Progenitor cell of endocrine pancreas (in vitro differentiated cells): ENCODE measurements around the gene TESPA1. TPM values are rescaled to one million over a fixed set of nuclear protein-coding genes. Genes with fewer than 3 reads are reported as not detected.

Experiments
- DNase-seq: peaks from one replicate; pipeline ENCODE4 v3.0.0; 2021; ENCODE audit warnings: low spot score; ENCODE audit not compliant: unreplicated experiment
- H3K27ac Mint-ChIP-seq: 2 replicates; pipeline ENCODE4 v1.8.0; 2021; ENCODE audit warnings: mild to moderate bottlenecking, moderate library complexity, mixed read lengths
- H3K27me3 Mint-ChIP-seq: 2 replicates; pipeline ENCODE4 v1.8.0; 2021; ENCODE audit warnings: mixed read lengths
- H3K36me3 Mint-ChIP-seq: 2 replicates; pipeline ENCODE4 v1.8.0; 2022; ENCODE audit warnings: mixed read lengths; ENCODE audit not compliant: insufficient read depth
- H3K4me1 Mint-ChIP-seq: 2 replicates; pipeline ENCODE4 v1.8.0; 2021; ENCODE audit warnings: low read depth, mixed read lengths
- H3K4me3 Mint-ChIP-seq: 2 replicates; pipeline ENCODE4 v1.8.0; 2021; ENCODE audit warnings: low read depth, mild to moderate bottlenecking, moderate library complexity, mixed read lengths
- H3K9me3 Mint-ChIP-seq: 2 replicates; pipeline ENCODE4 v1.8.0; 2021; ENCODE audit warnings: low read depth, mixed read lengths
- CTCF ChIP-seq: fragments of 200-600 bp; sonication (generic); IDR thresholded peaks from one replicate; pipeline ENCODE4 v1.5.0; 2021; ENCODE audit warnings: antibody characterized with exemption, mild to moderate bottlenecking; ENCODE audit not compliant: unreplicated experiment
- total RNA-seq: library from RNA; stranded (reverse); gene quantifications from 2 replicates; pipeline ENCODE4 v1.2.1, GENCODE V29; 2021

TESPA1 gene
- total RNA-seq, 1 donor from 2014 or later: not detected

DNA sequence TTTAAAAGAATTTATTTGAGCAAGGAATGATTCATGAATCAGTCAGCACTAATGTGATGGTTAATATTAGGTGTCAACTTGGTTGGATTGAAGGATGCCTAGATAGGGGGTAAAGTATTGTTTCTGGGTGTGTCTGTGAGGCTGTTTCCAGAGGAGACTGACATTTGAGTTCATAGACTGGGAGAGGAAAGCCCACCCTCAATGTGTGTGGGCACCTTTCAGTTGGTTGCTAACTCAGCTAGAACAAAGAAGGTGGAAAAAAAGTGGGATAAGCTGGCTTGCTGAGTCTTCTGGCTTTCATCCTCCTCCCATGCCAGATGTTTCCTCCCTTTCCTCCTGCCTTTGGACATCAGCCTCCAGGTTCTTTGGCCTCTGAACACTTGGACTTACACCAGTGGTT is 47.2 kb downstream of the TESPA1 start:
- no peak overlapping the region for H3K4me3 Mint-ChIP-seq
- no peak overlapping the region for H3K27ac Mint-ChIP-seq
- H3K27me3 Mint-ChIP-seq: no peaks in the 10 kb centered on the region
- no peak for DNase-seq
- no peaks in the 10 kb centered on the region for H3K36me3 Mint-ChIP-seq
- TF ChIP-seq CTCF: no peak
- H3K4me1 Mint-ChIP-seq: peaks cover 12% of the 10 kb centered on the region
- no peaks in the 10 kb centered on the region for H3K9me3 Mint-ChIP-seq

- no peak for DNase-seq
- no peak for TF ChIP-seq CTCF
- Mint-ChIP-seq H3K4me3 (no peak overlapping the region), H3K9me3 (peaks cover 3% of the 10 kb centered on the region), H3K27me3 (no peaks in the 10 kb centered on the region), H3K27ac (no peak overlapping the region), H3K36me3 (no peaks in the 10 kb centered on the region), H3K4me1 (peaks cover 11% of the 10 kb centered on the region)
Observed at GRCh38 chr12:54936736-54937135, 47.8 kb downstream of the TESPA1 start.

GRCh38 chr12:54935235-54935951 is 49.2 kb downstream of the TESPA1 start:
- H3K4me1 Mint-ChIP-seq: peaks cover 3% of the 10 kb centered on the region
- H3K4me3 Mint-ChIP-seq: no peak overlapping the region
- no peak for DNase-seq
- peaks cover 17% of the 10 kb centered on the region for H3K9me3 Mint-ChIP-seq
- H3K27ac Mint-ChIP-seq: no peak overlapping the region
- no peaks in the 10 kb centered on the region for H3K27me3 Mint-ChIP-seq
- peaks cover 2% of the 10 kb centered on the region for H3K36me3 Mint-ChIP-seq
- TF ChIP-seq CTCF: no peak

DNA sequence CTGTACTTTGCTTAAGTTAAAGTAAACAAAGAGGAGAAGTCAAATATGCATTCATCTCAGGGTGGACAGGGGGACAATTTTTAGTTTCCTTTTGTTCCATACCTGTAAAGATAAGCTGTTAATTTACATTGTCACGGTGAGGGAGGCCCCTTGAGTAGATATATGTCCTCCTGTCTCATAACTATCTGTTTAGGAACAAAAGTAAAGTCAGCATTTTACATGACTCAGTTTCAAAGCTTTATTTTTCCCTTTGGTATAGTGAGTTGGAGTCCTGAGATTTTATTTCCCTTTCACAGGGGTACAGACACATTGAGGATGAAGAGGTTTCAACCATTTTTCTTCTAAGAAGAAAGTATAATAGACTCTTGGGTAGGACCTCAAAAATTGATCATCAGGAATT is 50.1 kb downstream of the TESPA1 start:
- Mint-ChIP-seq H3K36me3 (peaks cover 2% of the 10 kb centered on the region), H3K9me3 (peaks cover 24% of the 10 kb centered on the region)

DNA sequence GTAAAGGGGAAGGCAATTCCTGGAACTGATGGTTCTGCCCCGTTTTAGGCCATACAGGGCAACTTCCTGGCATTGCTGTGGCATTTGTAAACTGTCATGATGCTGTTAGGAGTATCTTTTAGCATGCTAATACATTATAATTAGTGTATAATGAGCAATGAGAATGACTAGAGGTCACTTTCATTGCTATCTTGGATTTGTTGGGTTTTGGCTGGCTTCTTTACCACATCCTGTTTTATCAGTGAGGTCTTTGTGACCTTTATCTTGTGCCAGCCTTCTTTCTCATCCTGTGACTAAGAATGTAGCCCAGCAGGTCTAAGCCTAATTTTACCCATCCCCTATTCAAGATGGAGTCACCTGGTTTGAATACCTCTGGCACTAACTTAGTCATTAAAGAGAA is 51.2 kb downstream of the TESPA1 start:
- H3K4me3 Mint-ChIP-seq: no peak overlapping the region
- H3K36me3 Mint-ChIP-seq: peaks cover 2% of the 10 kb centered on the region
- H3K27ac Mint-ChIP-seq: no peak overlapping the region
- peaks cover 3% of the 10 kb centered on the region for H3K4me1 Mint-ChIP-seq
- DNase-seq: no peak
- peaks cover 27% of the 10 kb centered on the region for H3K9me3 Mint-ChIP-seq
- TF ChIP-seq CTCF: no peak
- no peaks in the 10 kb centered on the region for H3K27me3 Mint-ChIP-seq

More for the DNA sequence above, 50.1 kb downstream of the TESPA1 start:
- DNase-seq: no peak
- Mint-ChIP-seq H3K4me3 (no peak overlapping the region), H3K4me1 (peaks cover 3% of the 10 kb centered on the region), H3K27me3 (no peaks in the 10 kb centered on the region), H3K27ac (no peak overlapping the region)
- TF ChIP-seq CTCF: no peak
